Stimulated activated CD8-positive, alpha-beta memory T cell treated with anti-CD3 and anti-CD28 coated beads, Interleukin-12 subunit alpha, Interleukin-12 subunit beta, amount 100 ng/mL, for 24 hours (primary cell): ENCODE measurements around the gene BBOX1.
"Not testable (repeated sequence)": the region's sequence is repeated elsewhere in the genome, so short reads cannot be mapped to it uniquely, and the experiment has no call there.

Source experiments
- DNase-seq: peaks from one replicate; pipeline ENCODE4 v3.0.0-alpha.2; 2020; ENCODE audit errors: extremely low read depth

Gene BBOX1

GRCh38 chr11:27040302-27041115, at the start of gene BBOX1:
TSS of gene BBOX1 (plus strand) at chr11:27040815. CDS start at chr11:27055431, 14,616 bp downstream.
- no peak for DNase-seq

DNA sequence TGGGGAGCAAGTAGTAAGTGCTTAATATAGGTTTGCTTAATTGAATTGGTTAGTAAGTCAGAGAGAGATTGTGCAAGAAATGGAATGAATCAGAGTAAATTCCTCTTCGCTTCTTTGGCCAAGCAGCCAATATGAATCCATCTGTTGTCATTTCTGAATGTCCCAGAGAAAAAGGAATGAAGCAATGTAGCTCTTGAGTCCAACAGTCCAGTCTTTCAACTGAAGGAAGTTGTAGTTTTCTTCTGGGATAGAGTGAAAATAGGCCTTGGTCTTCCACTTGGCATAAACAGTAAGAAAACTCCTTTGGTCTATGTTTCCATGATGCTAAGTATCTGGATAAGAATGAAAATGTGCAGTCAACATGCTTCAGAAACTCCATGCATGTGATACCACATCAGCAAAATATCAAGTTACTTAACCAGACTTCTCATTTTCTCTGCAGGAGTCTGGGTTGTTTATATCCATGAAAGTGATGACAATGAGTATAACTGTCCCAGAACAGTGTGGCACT, 48.5 kb upstream of the BBOX1 start:
- no peak for DNase-seq

DNA sequence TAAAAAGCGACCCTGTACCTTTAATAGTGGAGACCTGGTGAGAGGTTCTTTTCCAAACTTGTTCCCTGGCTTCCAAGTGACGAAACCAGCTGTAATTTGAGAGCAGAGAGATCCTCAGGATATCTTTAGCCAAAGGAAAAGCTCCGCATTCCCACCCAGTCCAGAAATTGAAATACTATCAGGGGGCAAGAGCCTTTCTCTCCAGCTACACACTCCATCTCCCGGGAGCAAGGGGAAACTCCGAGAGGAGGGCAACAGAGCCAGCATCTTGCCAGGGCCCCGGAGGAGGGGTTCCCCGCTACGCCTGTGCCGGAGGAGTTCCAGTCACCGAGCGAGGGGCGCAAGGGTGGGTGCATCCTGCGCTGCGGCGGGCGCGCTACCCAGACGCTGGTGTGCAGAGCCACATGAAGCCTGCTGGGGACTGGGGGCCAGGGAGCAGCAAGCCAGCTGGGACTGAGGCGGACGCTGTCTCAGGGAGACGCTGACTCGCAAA, 46.6 kb upstream of the BBOX1 start, which contains the start of gene FIBIN:
FIBIN (plus strand) TSS at position 148 of the 493 bp plus-strand sequence. CDS start 415 bp downstream, outside the sequence.
- DNase-seq, result no peak

- DNase-seq, result no peak
Measured at GRCh38 chr11:26994631-26995095, 46.0 kb upstream of the BBOX1 start.

- no peak for DNase-seq
Measured at GRCh38 chr11:26995701-26996460, 44.7 kb upstream of the BBOX1 start.

DNA sequence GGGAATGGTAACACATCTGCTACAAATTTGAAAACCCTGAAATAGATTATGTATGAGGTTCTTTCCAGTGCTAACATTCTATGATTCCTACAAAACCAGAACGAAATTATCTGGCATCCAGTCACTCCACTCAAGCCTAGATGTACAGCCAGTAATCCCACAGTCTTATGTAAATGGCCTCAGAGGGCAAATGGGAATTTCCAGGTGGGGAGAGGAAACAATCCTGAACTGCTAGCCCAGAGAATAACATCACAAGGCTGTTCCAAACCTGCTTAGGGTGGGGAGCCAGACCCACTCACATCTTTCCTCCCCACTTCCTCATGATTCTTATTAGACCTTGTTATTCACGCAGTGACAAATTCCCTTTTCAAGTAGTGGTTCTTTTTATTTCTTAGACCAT, 43.2 kb upstream of the BBOX1 start:
- no peak for DNase-seq

DNA sequence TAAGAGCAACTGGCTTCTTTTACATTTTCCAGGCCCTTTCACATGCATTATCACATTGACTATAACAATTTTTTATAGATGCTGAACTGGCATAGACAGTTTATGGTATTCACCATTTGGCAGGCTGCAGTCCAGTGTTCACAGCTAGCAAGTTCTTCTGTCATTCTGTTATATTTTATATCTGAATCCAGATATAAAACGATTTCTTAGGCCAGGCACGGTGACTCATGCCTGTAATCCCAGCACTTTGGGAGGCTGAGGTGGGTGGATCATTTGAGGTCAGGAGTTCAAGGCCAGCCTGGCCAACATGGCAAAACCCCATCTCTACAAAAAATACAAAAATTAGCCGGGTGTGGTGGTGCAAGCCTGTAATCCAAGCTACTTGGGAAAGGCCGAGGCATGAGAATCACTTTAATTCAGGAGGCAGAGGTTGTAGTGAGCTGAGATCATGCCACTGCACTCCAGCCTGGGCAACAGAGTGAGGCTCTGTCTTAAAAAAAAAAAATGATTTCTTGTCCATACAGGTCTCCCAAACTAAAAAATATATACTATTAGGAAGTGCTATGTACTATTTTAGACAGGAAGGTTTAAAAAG, 39.4 kb upstream of the BBOX1 start:
- DNase-seq, result not testable (repeated sequence)

GRCh38 chr11:27002431-27002830, 38.2 kb upstream of the BBOX1 start:
- no peak for DNase-seq

- no peak for DNase-seq
Measured at GRCh38 chr11:27002838-27003237, 37.8 kb upstream of the BBOX1 start.

DNA sequence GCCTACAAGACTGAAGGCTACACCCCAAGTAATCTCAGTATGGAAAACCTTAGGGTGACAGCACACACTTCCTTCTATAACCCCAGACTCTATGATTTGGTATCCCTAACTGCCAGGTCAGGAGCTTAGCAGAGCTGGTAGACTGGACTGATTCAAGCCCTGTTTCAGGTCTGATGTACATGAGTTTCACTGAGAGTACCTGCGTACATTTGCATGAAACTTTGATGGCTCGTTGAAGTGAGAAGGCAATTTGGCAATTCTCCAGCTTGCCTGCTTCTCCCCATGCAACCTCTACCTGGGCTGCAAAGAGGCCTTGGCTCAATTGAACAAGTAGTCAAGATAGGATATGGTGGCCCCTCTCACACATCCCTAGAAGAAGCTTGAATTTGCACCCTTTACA, 36.5 kb upstream of the BBOX1 start:
- no peak for DNase-seq

DNA sequence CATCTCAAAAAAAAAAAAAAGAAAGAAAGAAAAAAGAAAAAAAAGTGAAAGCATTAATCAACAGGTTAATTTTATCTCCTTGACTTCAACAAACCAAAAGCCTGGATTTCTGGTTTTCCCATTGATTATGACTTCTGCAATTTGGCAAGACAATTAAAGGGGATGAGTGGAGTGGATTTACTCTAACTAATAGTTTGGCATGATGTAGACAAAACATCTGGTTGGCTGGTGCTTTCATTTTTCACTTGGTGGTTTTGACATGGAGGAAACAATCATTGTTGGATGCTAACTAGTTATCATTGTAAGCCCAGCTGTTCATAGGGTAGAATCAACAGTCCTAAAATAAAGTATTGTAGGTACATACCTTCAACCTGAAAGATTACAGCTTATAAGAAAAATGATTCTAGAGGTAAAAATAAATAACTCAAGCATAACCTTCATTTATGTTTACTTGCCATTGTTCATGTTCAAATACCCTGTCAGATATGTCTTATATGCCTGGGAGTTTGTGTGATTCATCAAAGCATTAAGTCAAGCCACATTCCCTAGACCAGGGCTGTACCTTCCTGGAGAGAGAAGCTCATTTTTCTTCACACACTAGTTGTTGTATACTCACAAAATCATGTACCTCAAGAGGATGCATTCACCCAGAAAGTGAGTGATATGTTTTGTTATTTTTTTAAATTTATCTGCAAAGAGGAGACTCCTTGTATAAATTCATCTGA, 31.6 kb upstream of the BBOX1 start:
- DNase-seq, result no peak

GRCh38 chr11:27011560-27012233, 28.9 kb upstream of the BBOX1 start:
- DNase-seq, result no peak

DNA sequence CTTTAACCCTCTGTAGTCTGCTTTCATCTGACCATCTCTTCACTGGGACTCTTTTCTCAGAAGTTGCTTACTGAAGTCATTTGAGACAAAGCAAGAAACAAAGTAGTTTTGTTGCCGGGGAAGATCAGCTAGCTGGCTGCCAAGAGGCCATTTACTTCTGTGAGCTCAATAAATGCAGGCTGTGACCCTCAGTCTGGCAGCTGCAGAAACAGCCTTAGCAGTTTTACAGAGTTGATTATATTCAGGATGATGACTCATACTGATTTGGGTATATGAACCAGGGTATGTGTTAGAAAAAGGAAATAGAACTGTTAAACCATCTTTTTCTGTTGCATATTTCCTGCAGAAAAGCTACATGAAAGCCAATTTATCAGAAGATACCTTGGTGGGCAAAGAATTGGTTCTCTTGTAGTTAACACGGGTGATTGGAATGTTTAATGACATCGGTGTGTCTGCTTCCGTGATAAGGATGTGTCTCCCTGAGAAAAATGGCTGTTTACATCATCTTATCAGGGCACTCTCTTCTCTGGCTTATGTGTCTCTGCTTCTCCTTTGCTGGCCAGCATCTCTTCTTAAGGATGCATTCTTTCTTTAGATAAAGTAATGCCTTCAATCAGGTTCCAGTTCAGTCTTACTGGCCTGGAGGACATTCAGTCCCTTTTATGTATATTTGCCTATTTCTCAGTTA, 28.2 kb upstream of the BBOX1 start:
- DNase-seq, result no peak

GRCh38 chr11:27013781-27014361, 26.7 kb upstream of the BBOX1 start:
- DNase-seq, result no peak

DNA sequence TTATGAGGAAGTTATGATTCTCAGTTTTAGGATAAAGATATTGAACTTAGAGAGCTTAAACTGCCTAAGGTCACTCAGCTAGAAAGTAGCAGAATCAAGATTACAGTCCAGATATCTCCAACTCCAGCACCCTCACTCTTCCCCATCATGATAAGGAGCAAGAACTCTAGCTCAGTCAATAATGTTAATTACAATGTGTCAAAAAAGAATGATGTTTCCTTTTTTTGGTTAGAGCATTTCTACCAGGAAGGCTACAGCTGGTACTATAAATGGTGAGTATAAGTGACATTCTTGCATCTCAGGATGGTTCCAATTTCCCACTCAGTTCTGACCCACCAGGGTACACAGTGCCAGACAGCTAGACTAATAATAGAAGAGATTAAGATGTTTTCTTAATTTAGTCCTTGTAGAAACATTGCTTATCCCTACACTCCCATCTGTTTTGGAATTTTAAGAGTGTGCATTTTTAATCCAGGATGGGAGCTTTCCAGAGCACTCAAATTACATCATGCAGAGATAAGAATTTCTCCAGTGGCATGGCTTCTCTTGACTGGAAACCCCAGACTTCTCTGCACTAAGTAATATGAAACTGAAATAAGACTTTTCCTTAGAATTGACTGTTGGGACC, 21.6 kb upstream of the BBOX1 start:
- no peak for DNase-seq

DNA sequence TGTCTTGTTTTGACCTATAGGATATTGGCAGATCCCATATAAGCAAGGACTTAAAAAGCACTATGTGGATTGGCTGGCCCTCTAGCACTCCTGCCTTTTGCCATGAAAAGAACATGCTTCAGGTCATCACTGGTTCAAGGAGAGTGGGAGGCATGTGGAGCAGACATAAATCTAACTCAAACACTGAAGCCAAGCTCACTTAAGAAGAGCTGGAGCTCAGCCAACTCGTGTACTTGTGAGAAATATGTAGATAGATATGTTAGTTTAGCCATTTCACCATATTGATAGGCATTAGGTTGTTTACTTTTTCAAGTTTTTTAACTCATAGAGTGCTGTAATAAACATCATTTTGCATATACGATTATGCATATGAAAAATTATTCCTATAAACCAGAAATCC, 19.9 kb upstream of the BBOX1 start:
- DNase-seq, result no peak

DNA sequence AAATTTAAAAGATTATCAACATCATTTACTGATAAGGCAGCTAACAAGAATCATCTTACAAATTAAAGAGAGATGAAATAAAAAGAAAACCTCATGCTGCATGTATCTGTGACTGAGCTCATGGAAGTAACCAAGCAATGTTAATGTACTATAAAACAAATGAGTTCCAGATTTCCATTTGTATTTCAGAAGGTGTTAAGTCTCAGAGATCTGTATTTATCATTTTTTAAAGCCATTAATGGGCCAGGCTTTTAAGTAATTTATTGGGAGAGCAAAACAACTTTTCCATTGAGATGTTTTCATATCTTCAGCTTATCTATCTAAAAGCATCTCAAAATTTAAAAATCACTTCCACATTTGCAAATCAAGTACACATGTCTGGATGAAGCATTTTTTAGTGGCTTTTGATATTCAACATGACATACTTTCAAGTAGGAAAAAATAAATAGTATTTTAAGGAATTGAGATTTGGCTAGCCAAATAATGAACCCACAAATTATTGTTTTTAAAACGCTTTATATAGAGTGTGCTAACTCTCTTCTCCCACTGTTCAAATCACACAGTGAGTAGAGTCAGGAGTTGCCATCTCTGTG, 17.9 kb upstream of the BBOX1 start:
- no peak for DNase-seq

DNA sequence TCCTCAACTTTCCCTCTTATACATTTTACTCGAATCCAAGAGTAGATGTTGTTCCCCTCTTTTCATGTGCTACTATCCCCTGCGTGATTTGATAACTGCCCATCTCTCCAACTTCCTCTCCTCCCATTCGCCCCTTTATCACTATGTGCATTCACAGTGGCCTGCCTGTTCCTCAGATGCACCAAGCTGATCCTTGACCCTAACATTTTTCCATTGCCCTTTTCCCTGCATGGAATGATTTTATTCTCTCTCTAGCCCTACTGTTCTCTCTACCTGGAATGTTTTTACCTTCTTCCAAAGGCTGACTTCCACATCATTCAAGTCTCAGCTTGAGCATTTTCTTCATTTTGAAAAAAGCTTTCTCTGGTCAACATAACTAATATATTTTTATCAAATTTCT, 15.8 kb upstream of the BBOX1 start:
- no peak for DNase-seq
